ENCODE measurements around the gene HLX. TPM values are rescaled to one million over a fixed set of nuclear protein-coding genes. Genes with fewer than 3 reads are reported as not detected.

The HLX gene
- total and polyA plus RNA-seq, 8 donors, result 0.43 to 38.5 (median 3.7) TPM

DNA sequence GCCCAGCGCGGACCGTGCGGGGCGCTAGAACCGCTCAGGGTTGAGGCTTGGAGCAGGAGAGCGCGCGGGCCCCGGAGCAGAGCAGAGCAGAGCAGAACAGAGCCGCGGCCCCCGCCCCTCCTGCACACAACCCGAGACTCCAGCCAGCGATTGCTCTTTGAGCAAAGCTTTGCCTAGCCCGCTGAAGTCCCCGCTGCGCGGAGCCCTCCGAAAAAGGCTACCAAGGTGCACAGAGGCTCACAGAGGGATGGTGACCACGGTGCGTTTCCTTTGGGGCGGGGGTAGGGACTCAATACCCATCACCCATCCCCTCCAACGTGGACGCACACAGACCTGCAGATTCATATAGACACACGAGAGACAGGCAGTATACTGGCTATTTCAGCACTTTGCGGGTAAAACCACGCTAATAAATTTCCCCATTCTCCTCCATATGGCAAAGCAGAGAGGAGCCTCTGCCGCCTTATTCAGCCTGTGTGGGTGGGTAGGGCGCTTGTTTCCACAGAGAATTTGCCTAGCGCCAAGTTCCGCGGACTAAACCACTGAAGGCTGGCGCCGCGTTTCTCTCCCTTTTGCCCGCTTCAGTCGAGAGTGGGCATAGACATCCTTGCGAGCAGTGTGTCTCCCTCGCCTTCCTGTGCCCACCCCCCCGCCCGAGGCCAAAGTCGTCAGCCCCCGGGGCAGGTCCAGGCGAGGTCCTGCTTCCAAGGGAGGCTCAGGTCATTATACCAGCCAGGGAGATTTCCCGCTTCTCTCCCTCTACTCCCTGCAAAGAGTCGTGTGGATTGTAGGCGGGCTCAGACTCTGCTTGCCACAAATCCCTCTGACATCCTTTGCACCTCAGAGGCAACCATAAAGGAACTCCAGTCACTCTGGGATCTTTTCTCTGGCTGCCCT, 8.5 kb downstream of the HLX start:
- WGBS, 5 donors, result 7 to 22% (median 13%) methylated on average over 33 to 48 of the region's 48 CpGs
- peak in 1 of 2 donors; percentile 65 for DNase-seq

DNA sequence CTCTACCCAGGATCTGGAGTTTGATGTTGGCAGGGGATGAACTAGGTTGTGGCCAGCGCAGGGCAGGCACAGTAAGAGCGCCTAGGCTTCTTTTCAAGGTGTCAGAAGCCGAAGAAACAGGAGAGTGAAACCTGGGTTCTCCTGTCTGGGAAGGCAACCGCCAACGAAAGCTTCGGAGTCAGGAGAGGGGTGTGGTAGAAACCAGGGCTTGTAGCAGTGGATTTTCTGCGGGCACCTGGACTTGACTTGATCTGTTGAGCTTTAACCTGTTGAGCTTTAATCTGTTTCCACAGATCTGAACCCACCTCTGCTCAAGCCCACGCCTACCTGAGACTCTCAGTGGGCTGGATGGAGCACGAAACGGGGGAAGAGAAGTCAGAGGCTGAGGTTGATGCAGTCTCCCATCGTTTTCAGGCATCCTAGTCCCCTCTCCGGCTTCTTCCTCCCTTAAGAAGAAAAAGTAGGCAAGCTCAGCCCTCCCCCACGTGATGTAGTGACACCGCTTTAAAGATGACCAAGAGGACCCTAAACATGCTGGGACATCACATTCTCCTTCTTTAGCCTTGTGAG, 9.3 kb downstream of the HLX start:
- no peak for TF ChIP-seq POLR2A (IDR thresholded peaks at IDR 0.05)
- TF ChIP-seq EP300 (IDR thresholded peaks at IDR 0.05), result no peak
- TF ChIP-seq POLR2AphosphoS5 (IDR thresholded peaks at IDR 0.05), result no peak
- TF ChIP-seq, protein P1, sequence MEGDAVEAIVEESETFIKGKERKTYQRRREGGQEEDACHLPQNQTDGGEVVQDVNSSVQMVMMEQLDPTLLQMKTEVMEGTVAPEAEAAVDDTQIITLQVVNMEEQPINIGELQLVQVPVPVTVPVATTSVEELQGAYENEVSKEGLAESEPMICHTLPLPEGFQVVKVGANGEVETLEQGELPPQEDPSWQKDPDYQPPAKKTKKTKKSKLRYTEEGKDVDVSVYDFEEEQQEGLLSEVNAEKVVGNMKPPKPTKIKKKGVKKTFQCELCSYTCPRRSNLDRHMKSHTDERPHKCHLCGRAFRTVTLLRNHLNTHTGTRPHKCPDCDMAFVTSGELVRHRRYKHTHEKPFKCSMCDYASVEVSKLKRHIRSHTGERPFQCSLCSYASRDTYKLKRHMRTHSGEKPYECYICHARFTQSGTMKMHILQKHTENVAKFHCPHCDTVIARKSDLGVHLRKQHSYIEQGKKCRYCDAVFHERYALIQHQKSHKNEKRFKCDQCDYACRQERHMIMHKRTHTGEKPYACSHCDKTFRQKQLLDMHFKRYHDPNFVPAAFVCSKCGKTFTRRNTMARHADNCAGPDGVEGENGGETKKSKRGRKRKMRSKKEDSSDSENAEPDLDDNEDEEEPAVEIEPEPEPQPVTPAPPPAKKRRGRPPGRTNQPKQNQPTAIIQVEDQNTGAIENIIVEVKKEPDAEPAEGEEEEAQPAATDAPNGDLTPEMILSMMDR (IDR thresholded peaks at IDR 0.05), result no peak
- DNase-seq, result no peak
- Histone ChIP-seq H3K27me3 (peaks cover 47 to 100% (median 71%) of the 10 kb centered on the region in 3 donors), H3K27ac (no peak overlapping the region), H3K4me3 (no peak overlapping the region), H3K36me3 (peaks cover 11 to 30% (median 26%) of the 10 kb centered on the region in 4 donors), H3K4me1 (peaks cover 0 to 36% (median 18%) of the 10 kb centered on the region in 4 donors), H3K9me3 (peaks cover 0 to 5% (median 0%) of the 10 kb centered on the region in 4 donors)
- 24 to 39% (median 25%) methylated on average over 14 of the region's 14 CpGs for WGBS, 5 donors
- intact Hi-C loops (cut with DNase I; ENCODE audit: low total_unique reads), result loop anchor here (10.0 kb wide), 1 partner anchor 546 kb away; no protein-coding TSS in a partner anchor

More for the DNA sequence above, 8.5 kb downstream of the HLX start:
- H3K4me3 ChIP-seq, result no peak overlapping the region
- peaks cover 42 to 100% (median 64%) of the 10 kb centered on the region in 3 donors for H3K27me3 ChIP-seq
- no peak overlapping the region for H3K27ac ChIP-seq
- no peak for TF ChIP-seq POLR2A (IDR thresholded peaks at IDR 0.05)
- TF ChIP-seq, protein P1 (IDR thresholded peaks at IDR 0.05), result no peak
- no peak for TF ChIP-seq EP300 (IDR thresholded peaks at IDR 0.05)
- no peak for TF ChIP-seq POLR2AphosphoS5 (IDR thresholded peaks at IDR 0.05)
- peaks cover 0 to 5% (median 0%) of the 10 kb centered on the region in 4 donors for H3K9me3 ChIP-seq
- intact Hi-C loops (cut with DNase I; ENCODE audit: low total_unique reads), result loop anchor here (10.0 kb wide), 1 partner anchor 547 kb away; no protein-coding TSS in a partner anchor
- peaks cover 11 to 31% (median 29%) of the 10 kb centered on the region in 4 donors for H3K36me3 ChIP-seq
- H3K4me1 ChIP-seq, result peaks cover 1 to 31% (median 16%) of the 10 kb centered on the region in 4 donors

DNA sequence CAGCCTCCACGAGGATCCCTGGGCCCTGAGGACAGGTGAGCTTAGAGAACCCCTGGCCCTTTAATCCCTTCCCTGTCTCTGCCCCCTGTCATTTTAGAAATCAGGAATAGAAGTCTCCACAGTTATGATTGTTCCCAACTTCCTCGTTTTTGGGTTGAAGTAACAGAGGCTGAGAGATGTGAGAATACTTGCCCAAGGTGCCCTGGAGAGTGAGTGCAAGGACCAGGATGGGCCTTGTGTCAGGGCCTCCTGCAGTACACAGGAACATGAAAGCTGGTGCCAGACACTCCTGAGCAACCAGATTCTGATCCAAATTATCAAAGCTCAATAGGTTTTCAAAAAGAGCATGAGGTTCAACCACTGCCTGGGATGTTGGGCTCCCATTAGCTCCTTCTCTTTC, 10.1 kb downstream of the HLX start:
- peaks cover 47 to 100% (median 79%) of the 10 kb centered on the region in 3 donors for H3K27me3 ChIP-seq
- peaks cover 0 to 5% (median 0%) of the 10 kb centered on the region in 4 donors for H3K9me3 ChIP-seq
- H3K4me1 ChIP-seq, result peaks cover 7 to 40% (median 23%) of the 10 kb centered on the region in 4 donors

More for the DNA sequence above, 10.1 kb downstream of the HLX start:
- intact Hi-C loops (cut with DNase I; ENCODE audit: low total_unique reads), result loop anchor here (10.0 kb wide), 1 partner anchor 545 kb away; no protein-coding TSS in a partner anchor
- peaks cover 7 to 22% (median 17%) of the 10 kb centered on the region in 4 donors for H3K36me3 ChIP-seq
- no peak overlapping the region for H3K4me3 ChIP-seq
- 20 to 39% (median 24%) methylated on average over 2 of the region's 2 CpGs for WGBS, 5 donors
- H3K27ac ChIP-seq, result no peak overlapping the region
- no peak for TF ChIP-seq EP300 (IDR thresholded peaks at IDR 0.05)
- TF ChIP-seq, protein P1 (IDR thresholded peaks at IDR 0.05), result no peak
- no peak for TF ChIP-seq POLR2AphosphoS5 (IDR thresholded peaks at IDR 0.05)
- no peak for DNase-seq

Measured in stomach (tissue), 9 donors.